Activated CD8-positive, alpha-beta memory T cell treated with anti-CD3 and anti-CD28 coated beads, Interleukin-2, amount 50 U/mL, for 4 hours (primary cell): ENCODE data around the gene KDM6B.
"Not testable (repeated sequence)": the region's sequence is repeated elsewhere in the genome, so short reads cannot be mapped to it uniquely, and the experiment has no call there.

Experiments
- DNase-seq: peaks from one replicate; pipeline ENCODE4 v3.0.0-alpha.2; 2020

KDM6B gene

GRCh38 chr17:7833795-7834541, at the start of gene KDM6B:
Gene KDM6B (plus strand): TSS chr17:7834217. CDS start chr17:7845555, 11,338 bp downstream.
- peak; percentile 85 for DNase-seq

GRCh38 chr17:7786866-7787265, 47.2 kb upstream of the KDM6B start:
- no peak for DNase-seq

GRCh38 chr17:7789131-7789530, 44.9 kb upstream of the KDM6B start:
- DNase-seq = no peak

- no peak for DNase-seq
Observed at GRCh38 chr17:7790150-7790549, 43.9 kb upstream of the KDM6B start.

- DNase-seq = no peak
Observed at GRCh38 chr17:7792611-7793010, 41.4 kb upstream of the KDM6B start.

- no peak for DNase-seq
Observed at GRCh38 chr17:7794075-7794663, 39.8 kb upstream of the KDM6B start.

- no peak for DNase-seq
Observed at GRCh38 chr17:7797976-7798375, 36.0 kb upstream of the KDM6B start.

- no peak for DNase-seq
Observed at GRCh38 chr17:7798839-7799238, 35.2 kb upstream of the KDM6B start.

- DNase-seq = no peak
Observed at GRCh38 chr17:7803981-7804380, 30.0 kb upstream of the KDM6B start.

GRCh38 chr17:7806587-7806986, 27.4 kb upstream of the KDM6B start:
- no peak for DNase-seq

- DNase-seq = no peak
Observed at GRCh38 chr17:7807206-7807605, 26.8 kb upstream of the KDM6B start.

- no peak for DNase-seq
Observed at GRCh38 chr17:7809086-7809790, 24.8 kb upstream of the KDM6B start.

- DNase-seq = not testable (repeated sequence)
Observed at GRCh38 chr17:7809791-7810343, 24.1 kb upstream of the KDM6B start.

GRCh38 chr17:7811251-7811650, 22.8 kb upstream of the KDM6B start:
- DNase-seq = no peak

GRCh38 chr17:7814969-7815368, 19.0 kb upstream of the KDM6B start:
- no peak for DNase-seq

- no peak for DNase-seq
Observed at GRCh38 chr17:7816926-7817642, 16.9 kb upstream of the KDM6B start.

GRCh38 chr17:7817643-7817964, 16.4 kb upstream of the KDM6B start:
- DNase-seq = no peak

- DNase-seq = no peak
Observed at GRCh38 chr17:7818026-7818425, 16.0 kb upstream of the KDM6B start.

GRCh38 chr17:7818746-7819645, 15.0 kb upstream of the KDM6B start:
- no peak for DNase-seq

- DNase-seq = no peak
Observed at GRCh38 chr17:7820231-7820630, 13.8 kb upstream of the KDM6B start.

- DNase-seq = no peak
Observed at GRCh38 chr17:7822126-7822525, 11.9 kb upstream of the KDM6B start.

GRCh38 chr17:7823581-7824001, 10.4 kb upstream of the KDM6B start:
- no peak for DNase-seq
